GM23338 (cell line): ENCODE results near the gene GRK4. TPM values are rescaled to one million over a fixed set of nuclear protein-coding genes. Genes with fewer than 3 reads are reported as not detected.

Experiments
- ATAC-seq: fragments of 200-7000 bp; cut with Tn5 transposase; 3 replicates; pipeline ENCODE4 v1.9.1; 2020
- DNase-seq: peaks from one replicate; pipeline ENCODE4 v3.0.0-alpha.2; 2015; ENCODE audit warnings: low spot score
- H2AFZ ChIP-seq: fragments of 200-600 bp; sonication (generic); 2 replicates; pipeline ENCODE4 v1.8.0; 2016; ENCODE audit warnings: antibody characterized with exemption, mild to moderate bottlenecking, moderate library complexity
- H3F3A ChIP-seq: fragments of 200-600 bp; sonication (generic); replicated peaks from 2 replicates; pipeline ENCODE4 v1.8.0; 2017; ENCODE audit warnings: antibody characterized with exemption, mixed run types, low read depth
- H3K27ac ChIP-seq: fragments of 200-600 bp; sonication (generic); 2 replicates; pipeline ENCODE4 v1.6.1; 2016; ENCODE audit warnings: low read depth
- H3K27me3 ChIP-seq: fragments of 200-600 bp; sonication (generic); 2 replicates; pipeline ENCODE4 v1.8.0; 2016; ENCODE audit warnings: mild to moderate bottlenecking, mixed run types, moderate library complexity; ENCODE audit not compliant: insufficient read depth
- H3K36me3 ChIP-seq: fragments of 200-600 bp; sonication (generic); 2 replicates; pipeline ENCODE4 v1.8.0; 2016; ENCODE audit warnings: mild to moderate bottlenecking; ENCODE audit not compliant: insufficient read depth
- H3K4me1 ChIP-seq: fragments of 200-600 bp; sonication (generic); 2 replicates; pipeline ENCODE4 v1.8.0; 2016; ENCODE audit warnings: mild to moderate bottlenecking, moderate library complexity; ENCODE audit not compliant: insufficient read depth
- H3K4me2 ChIP-seq: fragments of 200-600 bp; sonication (generic); 2 replicates; pipeline ENCODE4 v1.7.1; 2017; ENCODE audit warnings: mixed run types
- H3K4me3 ChIP-seq: fragments of 200-600 bp; sonication (generic); 2 replicates; pipeline ENCODE4 v1.6.1; 2016; ENCODE audit warnings: mixed run types
- H3K79me2 ChIP-seq: fragments of 200-600 bp; sonication (generic); replicated peaks from 2 replicates; pipeline ENCODE4 v1.8.0; 2017; ENCODE audit warnings: mild to moderate bottlenecking; ENCODE audit not compliant: insufficient read depth
- H3K9me2 ChIP-seq: fragments of 200-600 bp; sonication (generic); 2 replicates; pipeline ENCODE4 v1.8.0; 2017; ENCODE audit not compliant: insufficient read depth
- H4K20me1 ChIP-seq: fragments of 200-600 bp; sonication (generic); replicated peaks from 2 replicates; pipeline ENCODE4 v1.8.0; 2017; ENCODE audit warnings: mild to moderate bottlenecking; ENCODE audit not compliant: insufficient read depth
- H3K27ac Mint-ChIP-seq: 2 replicates; pipeline ENCODE4 v1.8.0; 2020; ENCODE audit warnings: inconsistent platforms, mild to moderate bottlenecking, moderate library complexity, mixed read lengths
- H3K27me3 Mint-ChIP-seq: 3 replicates; pipeline ENCODE4 v1.8.0; 2022; ENCODE audit warnings: low read depth, mild to moderate bottlenecking, moderate library complexity, mixed read lengths, inconsistent platforms; ENCODE audit not compliant: insufficient read depth, poor library complexity
- H3K36me3 Mint-ChIP-seq: 3 replicates; pipeline ENCODE4 v1.8.0; 2021; ENCODE audit warnings: low read depth, mild to moderate bottlenecking, inconsistent platforms, moderate library complexity, mixed read lengths
- H3K4me1 Mint-ChIP-seq: 3 replicates; pipeline ENCODE4 v1.8.0; 2020; ENCODE audit warnings: mild to moderate bottlenecking, inconsistent platforms, mixed read lengths
- H3K4me3 Mint-ChIP-seq: 3 replicates; pipeline ENCODE4 v1.8.0; 2021; ENCODE audit warnings: moderate library complexity, mild to moderate bottlenecking, inconsistent platforms, mixed read lengths
- H3K9me3 Mint-ChIP-seq: 3 replicates; pipeline ENCODE4 v1.8.0; 2020; ENCODE audit warnings: moderate library complexity, mild to moderate bottlenecking, inconsistent platforms, mixed read lengths
- CREB1 ChIP-seq: fragments of 250-450 bp; sonication (Bioruptor Pico); IDR thresholded peaks from 2 replicates; pipeline ENCODE4 v1.5.0; 2020; ENCODE audit warnings: low read depth, mild to moderate bottlenecking, moderate library complexity
- EZH2 ChIP-seq: fragments of 200-600 bp; sonication (generic); IDR thresholded peaks from one replicate; pipeline ENCODE4 v1.8.0; 2017; ENCODE audit warnings: antibody characterized with exemption, mild to moderate bottlenecking, low read depth; ENCODE audit not compliant: unreplicated experiment
- EZH2phosphoT487 ChIP-seq: fragments of 200-600 bp; sonication (generic); IDR thresholded peaks from one replicate; pipeline ENCODE4 v1.8.1; 2018; ENCODE audit warnings: antibody characterized with exemption; ENCODE audit not compliant: unreplicated experiment
- JUNB ChIP-seq: IDR thresholded peaks from one replicate; pipeline ENCODE4 v1.6.1; 2016; ENCODE audit warnings: antibody characterized with exemption; ENCODE audit not compliant: unreplicated experiment
- NANOG ChIP-seq: IDR thresholded peaks from 2 replicates; pipeline ENCODE4 v1.6.1; 2016; ENCODE audit warnings: antibody characterized with exemption, borderline replicate concordance
- POLR2AphosphoS5 ChIP-seq: IDR thresholded peaks from 2 replicates; pipeline ENCODE4 v1.6.1; 2016; ENCODE audit warnings: antibody characterized with exemption, low read depth
- STAT1 ChIP-seq: IDR thresholded peaks from one replicate; pipeline ENCODE4 v1.6.1; 2016; ENCODE audit warnings: antibody characterized with exemption; ENCODE audit not compliant: unreplicated experiment
- ZNF114 ChIP-seq: fragments of 250-450 bp; sonication (Bioruptor Pico); IDR thresholded peaks from 2 replicates; pipeline ENCODE4 v1.5.0; 2020; ENCODE audit warnings: mild to moderate bottlenecking, moderate library complexity
- ZNF331 ChIP-seq: fragments of 250-450 bp; sonication (Bioruptor Pico); IDR thresholded peaks from 2 replicates; pipeline ENCODE4 v1.5.0; 2020; ENCODE audit warnings: low read depth, mild to moderate bottlenecking, moderate library complexity
- polyA plus RNA-seq: library from polyadenylated mRNA; unstranded; fragments of >200 nt; fragmentation: Nextera tagmentation; extraction: Ambion mirVana; gene quantifications from 2 replicates; pipeline ENCODE4 v1.2.1, GENCODE V29; 2016
- total RNA-seq: library from RNA; depleted of rRNA; stranded (reverse); fragments of >200 nt; shearing (Covaris generic); gene quantifications from 2 replicates; pipeline ENCODE4 v1.2.3, GENCODE V29; 2014
- TF ChIP-seq, protein P1 (sequence below), 2 experiments: fragments of 200-600 bp in 1 of 2; sonication (generic) in 1 of 2; conservative IDR thresholded peaks; 2 replicates each; pipeline versions ENCODE4 v1.5.1 to v1.6.1; 2016 to 2017; ENCODE audit warnings: antibody characterized with exemption in 2 of 2, low read depth in 2 of 2, mild to moderate bottlenecking in 2 of 2, moderate library complexity in 1 of 2
- TF ChIP-seq, protein P2 (sequence below): IDR thresholded peaks from one replicate; pipeline ENCODE4 v1.6.1; 2018; ENCODE audit warnings: antibody characterized with exemption; ENCODE audit not compliant: unreplicated experiment
- TF ChIP-seq, protein P3 (sequence below): IDR thresholded peaks from 2 replicates; pipeline ENCODE4 v1.6.1; 2016; ENCODE audit warnings: antibody characterized with exemption
- TF ChIP-seq, protein P4 (sequence below): fragments of 250-450 bp; sonication (Bioruptor Pico); IDR thresholded peaks from 2 replicates; pipeline ENCODE4 v1.5.0; 2020; ENCODE audit warnings: mild to moderate bottlenecking, moderate library complexity

Gene GRK4
- total and polyA plus RNA-seq, 2 experiments from 2014 or later, result 1.3 to 1.4 TPM

DNA sequence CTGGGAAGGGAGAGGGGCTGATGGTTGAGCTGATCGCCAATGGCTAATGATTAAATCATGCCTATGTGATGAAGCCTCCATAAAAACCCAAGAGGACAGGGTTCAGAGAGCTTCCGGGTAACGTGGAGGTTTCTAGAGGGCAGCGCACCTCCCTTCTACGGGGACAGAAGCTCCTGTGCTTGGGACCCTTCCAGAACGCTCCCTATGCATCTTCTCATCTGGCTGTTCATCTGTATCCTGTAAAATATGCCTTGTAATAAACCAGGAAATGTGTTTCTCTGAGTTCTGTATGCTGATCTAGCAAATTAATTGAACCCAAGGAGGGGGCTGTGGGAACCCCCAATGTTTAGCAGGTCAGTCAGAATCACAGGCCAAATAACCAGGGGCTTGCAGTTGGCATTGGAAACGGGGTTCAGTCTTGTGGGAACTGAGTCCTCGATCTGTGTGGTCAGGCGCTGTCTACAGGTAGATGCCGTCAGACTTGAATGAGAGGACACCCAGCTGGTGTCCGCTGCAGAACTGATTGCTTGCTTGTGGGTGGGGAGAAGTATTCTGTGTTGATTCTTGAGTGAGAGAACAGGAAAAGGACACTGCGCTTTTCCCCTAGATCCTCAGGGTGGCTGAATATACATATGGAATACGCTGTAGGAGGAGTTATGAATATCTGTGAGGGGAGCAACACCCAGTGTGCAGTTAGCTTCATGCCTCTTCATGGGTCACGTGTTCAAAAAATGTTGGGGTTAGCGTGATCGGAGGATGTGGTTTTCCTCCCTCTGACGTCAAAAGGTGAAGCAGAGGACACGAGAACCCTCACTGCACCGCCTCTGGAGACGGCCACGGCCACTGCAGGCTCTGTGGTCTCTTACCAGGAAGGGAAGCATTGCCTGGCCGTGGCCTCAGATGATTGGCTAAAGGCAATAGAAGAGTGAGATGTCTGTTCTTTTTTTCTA, 81.8 kb downstream of the GRK4 start:
- no peaks in the 10 kb centered on the region for H3K36me3 ChIP-seq
- no peaks in the 10 kb centered on the region for H3F3A ChIP-seq
- Mint-ChIP-seq H3K4me1 (peaks cover 21% of the 10 kb centered on the region), H3K27me3 (peaks cover 5% of the 10 kb centered on the region), H3K4me3 (no peak overlapping the region), H3K9me3 (no peaks in the 10 kb centered on the region), H3K27ac (no peak overlapping the region), H3K36me3 (no peaks in the 10 kb centered on the region)
- no peak overlapping the region for H3K27ac ChIP-seq
- TF ChIP-seq ZNF114 (CRISPR knock-in tag) (no peak), NANOG (no peak), JUNB (no peak), STAT1 (no peak), EZH2 (no peak), EZH2phosphoT487 (no peak), CREB1 (CRISPR knock-in tag) (no peak), ZNF331 (CRISPR knock-in tag) (no peak), POLR2AphosphoS5 (no peak)
- TF ChIP-seq, protein P1, sequence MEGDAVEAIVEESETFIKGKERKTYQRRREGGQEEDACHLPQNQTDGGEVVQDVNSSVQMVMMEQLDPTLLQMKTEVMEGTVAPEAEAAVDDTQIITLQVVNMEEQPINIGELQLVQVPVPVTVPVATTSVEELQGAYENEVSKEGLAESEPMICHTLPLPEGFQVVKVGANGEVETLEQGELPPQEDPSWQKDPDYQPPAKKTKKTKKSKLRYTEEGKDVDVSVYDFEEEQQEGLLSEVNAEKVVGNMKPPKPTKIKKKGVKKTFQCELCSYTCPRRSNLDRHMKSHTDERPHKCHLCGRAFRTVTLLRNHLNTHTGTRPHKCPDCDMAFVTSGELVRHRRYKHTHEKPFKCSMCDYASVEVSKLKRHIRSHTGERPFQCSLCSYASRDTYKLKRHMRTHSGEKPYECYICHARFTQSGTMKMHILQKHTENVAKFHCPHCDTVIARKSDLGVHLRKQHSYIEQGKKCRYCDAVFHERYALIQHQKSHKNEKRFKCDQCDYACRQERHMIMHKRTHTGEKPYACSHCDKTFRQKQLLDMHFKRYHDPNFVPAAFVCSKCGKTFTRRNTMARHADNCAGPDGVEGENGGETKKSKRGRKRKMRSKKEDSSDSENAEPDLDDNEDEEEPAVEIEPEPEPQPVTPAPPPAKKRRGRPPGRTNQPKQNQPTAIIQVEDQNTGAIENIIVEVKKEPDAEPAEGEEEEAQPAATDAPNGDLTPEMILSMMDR (conservative IDR thresholded peaks at IDR 0.05; ENCODE audit: low read depth in 2 of 2), result no peak
- TF ChIP-seq, protein P2, sequence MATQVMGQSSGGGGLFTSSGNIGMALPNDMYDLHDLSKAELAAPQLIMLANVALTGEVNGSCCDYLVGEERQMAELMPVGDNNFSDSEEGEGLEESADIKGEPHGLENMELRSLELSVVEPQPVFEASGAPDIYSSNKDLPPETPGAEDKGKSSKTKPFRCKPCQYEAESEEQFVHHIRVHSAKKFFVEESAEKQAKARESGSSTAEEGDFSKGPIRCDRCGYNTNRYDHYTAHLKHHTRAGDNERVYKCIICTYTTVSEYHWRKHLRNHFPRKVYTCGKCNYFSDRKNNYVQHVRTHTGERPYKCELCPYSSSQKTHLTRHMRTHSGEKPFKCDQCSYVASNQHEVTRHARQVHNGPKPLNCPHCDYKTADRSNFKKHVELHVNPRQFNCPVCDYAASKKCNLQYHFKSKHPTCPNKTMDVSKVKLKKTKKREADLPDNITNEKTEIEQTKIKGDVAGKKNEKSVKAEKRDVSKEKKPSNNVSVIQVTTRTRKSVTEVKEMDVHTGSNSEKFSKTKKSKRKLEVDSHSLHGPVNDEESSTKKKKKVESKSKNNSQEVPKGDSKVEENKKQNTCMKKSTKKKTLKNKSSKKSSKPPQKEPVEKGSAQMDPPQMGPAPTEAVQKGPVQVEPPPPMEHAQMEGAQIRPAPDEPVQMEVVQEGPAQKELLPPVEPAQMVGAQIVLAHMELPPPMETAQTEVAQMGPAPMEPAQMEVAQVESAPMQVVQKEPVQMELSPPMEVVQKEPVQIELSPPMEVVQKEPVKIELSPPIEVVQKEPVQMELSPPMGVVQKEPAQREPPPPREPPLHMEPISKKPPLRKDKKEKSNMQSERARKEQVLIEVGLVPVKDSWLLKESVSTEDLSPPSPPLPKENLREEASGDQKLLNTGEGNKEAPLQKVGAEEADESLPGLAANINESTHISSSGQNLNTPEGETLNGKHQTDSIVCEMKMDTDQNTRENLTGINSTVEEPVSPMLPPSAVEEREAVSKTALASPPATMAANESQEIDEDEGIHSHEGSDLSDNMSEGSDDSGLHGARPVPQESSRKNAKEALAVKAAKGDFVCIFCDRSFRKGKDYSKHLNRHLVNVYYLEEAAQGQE, result no peak
- TF ChIP-seq, protein P3, sequence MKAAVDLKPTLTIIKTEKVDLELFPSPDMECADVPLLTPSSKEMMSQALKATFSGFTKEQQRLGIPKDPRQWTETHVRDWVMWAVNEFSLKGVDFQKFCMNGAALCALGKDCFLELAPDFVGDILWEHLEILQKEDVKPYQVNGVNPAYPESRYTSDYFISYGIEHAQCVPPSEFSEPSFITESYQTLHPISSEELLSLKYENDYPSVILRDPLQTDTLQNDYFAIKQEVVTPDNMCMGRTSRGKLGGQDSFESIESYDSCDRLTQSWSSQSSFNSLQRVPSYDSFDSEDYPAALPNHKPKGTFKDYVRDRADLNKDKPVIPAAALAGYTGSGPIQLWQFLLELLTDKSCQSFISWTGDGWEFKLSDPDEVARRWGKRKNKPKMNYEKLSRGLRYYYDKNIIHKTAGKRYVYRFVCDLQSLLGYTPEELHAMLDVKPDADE, result no peak
- TF ChIP-seq, protein P4, sequence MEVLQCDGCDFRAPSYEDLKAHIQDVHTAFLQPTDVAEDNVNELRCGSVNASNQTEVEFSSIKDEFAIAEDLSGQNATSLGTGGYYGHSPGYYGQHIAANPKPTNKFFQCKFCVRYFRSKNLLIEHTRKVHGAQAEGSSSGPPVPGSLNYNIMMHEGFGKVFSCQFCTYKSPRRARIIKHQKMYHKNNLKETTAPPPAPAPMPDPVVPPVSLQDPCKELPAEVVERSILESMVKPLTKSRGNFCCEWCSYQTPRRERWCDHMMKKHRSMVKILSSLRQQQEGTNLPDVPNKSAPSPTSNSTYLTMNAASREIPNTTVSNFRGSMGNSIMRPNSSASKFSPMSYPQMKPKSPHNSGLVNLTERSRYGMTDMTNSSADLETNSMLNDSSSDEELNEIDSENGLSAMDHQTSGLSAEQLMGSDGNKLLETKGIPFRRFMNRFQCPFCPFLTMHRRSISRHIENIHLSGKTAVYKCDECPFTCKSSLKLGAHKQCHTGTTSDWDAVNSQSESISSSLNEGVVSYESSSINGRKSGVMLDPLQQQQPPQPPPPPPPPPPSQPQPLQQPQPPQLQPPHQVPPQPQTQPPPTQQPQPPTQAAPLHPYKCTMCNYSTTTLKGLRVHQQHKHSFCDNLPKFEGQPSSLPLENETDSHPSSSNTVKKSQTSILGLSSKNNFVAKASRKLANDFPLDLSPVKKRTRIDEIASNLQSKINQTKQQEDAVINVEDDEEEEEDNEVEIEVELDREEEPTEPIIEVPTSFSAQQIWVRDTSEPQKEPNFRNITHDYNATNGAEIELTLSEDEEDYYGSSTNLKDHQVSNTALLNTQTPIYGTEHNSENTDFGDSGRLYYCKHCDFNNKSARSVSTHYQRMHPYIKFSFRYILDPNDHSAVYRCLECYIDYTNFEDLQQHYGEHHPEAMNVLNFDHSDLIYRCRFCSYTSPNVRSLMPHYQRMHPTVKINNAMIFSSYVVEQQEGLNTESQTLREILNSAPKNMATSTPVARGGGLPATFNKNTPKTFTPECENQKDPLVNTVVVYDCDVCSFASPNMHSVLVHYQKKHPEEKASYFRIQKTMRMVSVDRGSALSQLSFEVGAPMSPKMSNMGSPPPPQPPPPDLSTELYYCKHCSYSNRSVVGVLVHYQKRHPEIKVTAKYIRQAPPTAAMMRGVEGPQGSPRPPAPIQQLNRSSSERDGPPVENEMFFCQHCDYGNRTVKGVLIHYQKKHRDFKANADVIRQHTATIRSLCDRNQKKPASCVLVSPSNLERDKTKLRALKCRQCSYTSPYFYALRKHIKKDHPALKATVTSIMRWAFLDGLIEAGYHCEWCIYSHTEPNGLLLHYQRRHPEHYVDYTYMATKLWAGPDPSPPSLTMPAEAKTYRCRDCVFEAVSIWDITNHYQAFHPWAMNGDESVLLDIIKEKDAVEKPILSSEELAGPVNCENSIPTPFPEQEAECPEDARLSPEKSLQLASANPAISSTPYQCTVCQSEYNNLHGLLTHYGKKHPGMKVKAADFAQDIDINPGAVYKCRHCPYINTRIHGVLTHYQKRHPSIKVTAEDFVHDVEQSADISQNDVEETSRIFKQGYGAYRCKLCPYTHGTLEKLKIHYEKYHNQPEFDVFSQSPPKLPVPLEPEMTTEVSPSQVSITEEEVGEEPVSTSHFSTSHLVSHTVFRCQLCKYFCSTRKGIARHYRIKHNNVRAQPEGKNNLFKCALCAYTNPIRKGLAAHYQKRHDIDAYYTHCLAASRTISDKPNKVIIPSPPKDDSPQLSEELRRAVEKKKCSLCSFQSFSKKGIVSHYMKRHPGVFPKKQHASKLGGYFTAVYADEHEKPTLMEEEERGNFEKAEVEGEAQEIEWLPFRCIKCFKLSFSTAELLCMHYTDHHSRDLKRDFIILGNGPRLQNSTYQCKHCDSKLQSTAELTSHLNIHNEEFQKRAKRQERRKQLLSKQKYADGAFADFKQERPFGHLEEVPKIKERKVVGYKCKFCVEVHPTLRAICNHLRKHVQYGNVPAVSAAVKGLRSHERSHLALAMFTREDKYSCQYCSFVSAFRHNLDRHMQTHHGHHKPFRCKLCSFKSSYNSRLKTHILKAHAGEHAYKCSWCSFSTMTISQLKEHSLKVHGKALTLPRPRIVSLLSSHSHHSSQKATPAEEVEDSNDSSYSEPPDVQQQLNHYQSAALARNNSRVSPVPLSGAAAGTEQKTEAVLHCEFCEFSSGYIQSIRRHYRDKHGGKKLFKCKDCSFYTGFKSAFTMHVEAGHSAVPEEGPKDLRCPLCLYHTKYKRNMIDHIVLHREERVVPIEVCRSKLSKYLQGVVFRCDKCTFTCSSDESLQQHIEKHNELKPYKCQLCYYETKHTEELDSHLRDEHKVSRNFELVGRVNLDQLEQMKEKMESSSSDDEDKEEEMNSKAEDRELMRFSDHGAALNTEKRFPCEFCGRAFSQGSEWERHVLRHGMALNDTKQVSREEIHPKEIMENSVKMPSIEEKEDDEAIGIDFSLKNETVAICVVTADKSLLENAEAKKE (CRISPR knock-in tag), result no peak
- no peak overlapping the region for H2AFZ ChIP-seq
- peaks cover 5% of the 10 kb centered on the region; the same call in 1 of the 2 replicates for H3K4me1 ChIP-seq
- no peak for DNase-seq
- no peaks in the 10 kb centered on the region for H3K9me2 ChIP-seq
- H3K4me3 ChIP-seq, result no peak overlapping the region
- no peak for ATAC-seq
- H3K27me3 ChIP-seq, result no peaks in the 10 kb centered on the region
- no peaks in the 10 kb centered on the region; the same call in 1 of the 2 replicates for H4K20me1 ChIP-seq
- no peak overlapping the region for H3K4me2 ChIP-seq
- H3K79me2 ChIP-seq, result no peaks in the 10 kb centered on the region
